HG03025 (cell line): ENCODE measurements around the gene SDHA.
"Not testable (repeated sequence)": the region's sequence is repeated elsewhere in the genome, so short reads cannot be mapped to it uniquely, and the experiment has no call there.

Experiments used
- ATAC-seq: cut with Tn5 transposase; IDR thresholded peaks from one replicate; pipeline ENCODE4 v1.9.1; 2021; ENCODE audit warnings: mild to moderate bottlenecking, moderate library complexity; ENCODE audit not compliant: unreplicated experiment, low FRiP score

SDHA gene

GRCh38 chr5:296954-297353 is 78.8 kb downstream of the SDHA start:
- ATAC-seq, result not testable (repeated sequence)

GRCh38 chr5:297448-297847 is 79.3 kb downstream of the SDHA start:
- not testable (repeated sequence) for ATAC-seq

- not testable (repeated sequence) for ATAC-seq
Measured at GRCh38 chr5:297991-298736, 80.0 kb downstream of the SDHA start.

- no peak for ATAC-seq
Measured at GRCh38 chr5:298737-299125, 80.6 kb downstream of the SDHA start.

- not testable (repeated sequence) for ATAC-seq
Measured at GRCh38 chr5:299921-300320, 81.8 kb downstream of the SDHA start.

GRCh38 chr5:300691-301435 is 82.7 kb downstream of the SDHA start:
- not testable (repeated sequence) for ATAC-seq

GRCh38 chr5:302416-302815 is 84.3 kb downstream of the SDHA start:
- not testable (repeated sequence) for ATAC-seq

GRCh38 chr5:302966-303365 is 84.8 kb downstream of the SDHA start:
- no peak for ATAC-seq

- not testable (repeated sequence) for ATAC-seq
Measured at GRCh38 chr5:303741-304140, 85.6 kb downstream of the SDHA start.

GRCh38 chr5:305050-305449 is 86.9 kb downstream of the SDHA start:
- ATAC-seq, result no peak

GRCh38 chr5:305459-305858 is 87.3 kb downstream of the SDHA start:
- ATAC-seq, result no peak

- no peak for ATAC-seq
Measured at GRCh38 chr5:306011-306805, 88.1 kb downstream of the SDHA start.
